Cardiac fibroblast (primary cell): ENCODE data around the gene BORCS6.

ENCODE experiments used
- DNase-seq, 2 donors: peaks; one replicate each; pipeline versions ENCODE4 v3.0.0 to v3.0.0-alpha.2; 2010; ENCODE audit warnings: low read depth in 2 of 2
- H3K4me3 ChIP-seq, 2 donors: replicated peaks in 1 of 2; 1 replicate in 1 of 2; 2 replicates in 1 of 2; pipeline ENCODE4 v1.5.1; 2011; ENCODE audit warnings: low read depth in 2 of 2, low read length in 2 of 2, mild to moderate bottlenecking in 2 of 2, moderate library complexity in 1 of 2
- TF ChIP-seq, protein P1 (sequence below): IDR thresholded peaks from one replicate; pipeline ENCODE4 v1.5.1; 2011; ENCODE audit warnings: low read depth, mild to moderate bottlenecking, low read length, inconsistent platforms

The BORCS6 gene

GRCh38 chr17:8138672-8139371, 51.2 kb downstream of the BORCS6 start:
- peak; percentile 98 to 99 for DNase-seq
- peak overlapping the region in 1 of 2 donors; percentile 36 for H3K4me3 ChIP-seq
- TF ChIP-seq, protein P1, sequence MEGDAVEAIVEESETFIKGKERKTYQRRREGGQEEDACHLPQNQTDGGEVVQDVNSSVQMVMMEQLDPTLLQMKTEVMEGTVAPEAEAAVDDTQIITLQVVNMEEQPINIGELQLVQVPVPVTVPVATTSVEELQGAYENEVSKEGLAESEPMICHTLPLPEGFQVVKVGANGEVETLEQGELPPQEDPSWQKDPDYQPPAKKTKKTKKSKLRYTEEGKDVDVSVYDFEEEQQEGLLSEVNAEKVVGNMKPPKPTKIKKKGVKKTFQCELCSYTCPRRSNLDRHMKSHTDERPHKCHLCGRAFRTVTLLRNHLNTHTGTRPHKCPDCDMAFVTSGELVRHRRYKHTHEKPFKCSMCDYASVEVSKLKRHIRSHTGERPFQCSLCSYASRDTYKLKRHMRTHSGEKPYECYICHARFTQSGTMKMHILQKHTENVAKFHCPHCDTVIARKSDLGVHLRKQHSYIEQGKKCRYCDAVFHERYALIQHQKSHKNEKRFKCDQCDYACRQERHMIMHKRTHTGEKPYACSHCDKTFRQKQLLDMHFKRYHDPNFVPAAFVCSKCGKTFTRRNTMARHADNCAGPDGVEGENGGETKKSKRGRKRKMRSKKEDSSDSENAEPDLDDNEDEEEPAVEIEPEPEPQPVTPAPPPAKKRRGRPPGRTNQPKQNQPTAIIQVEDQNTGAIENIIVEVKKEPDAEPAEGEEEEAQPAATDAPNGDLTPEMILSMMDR: peak; percentile 93

- H3K4me3 ChIP-seq: peak overlapping the region in 1 of 2 donors; percentile 34
- no peak for DNase-seq
- TF ChIP-seq, protein P1: no peak
These were observed 51.7 kb downstream of the BORCS6 start for GRCh38 chr17:8138374-8138671.
